Pancreas (tissue), 10 donors: ENCODE data around the gene MRRF. TPM values are rescaled to one million over a fixed set of nuclear protein-coding genes. Genes with fewer than 3 reads are reported as not detected.

Source experiments
- ATAC-seq, 4 donors: fragments of 200-7000 bp; cut with Tn5 transposase; one replicate each; pipeline versions ENCODE4 v1.8.0 to v1.9.1; 2020; ENCODE audit warnings: mild to moderate bottlenecking in 4 of 4, moderate library complexity in 4 of 4
- DNase-seq, 6 donors: peaks; one replicate each; pipeline ENCODE4 v3.0.0-alpha.2; 2020
- FAIRE-seq: peaks from 2 replicates; lab custom pipeline; 2012; peaks lifted over from hg19 to GRCh38; lab: Jason Lieb, UNC
- H3K27ac ChIP-seq, 4 donors: fragments of 200-600 bp; sonication (generic); 1 replicate in 3 of 4; 2 replicates in 1 of 4; pipeline versions ENCODE4 v1.5.0 to v1.8.0; 2020
- H3K27me3 ChIP-seq, 4 donors: fragments of 200-600 bp; one replicate each; pipeline ENCODE4 v1.8.0; 2021
- H3K36me3 ChIP-seq, 3 donors: fragments of 200-600 bp; sonication (generic) in 1 of 3; one replicate each; pipeline versions ENCODE4 v1.5.0 to v1.8.0; 2020 to 2021
- H3K4me1 ChIP-seq, 3 donors: fragments of 200-600 bp; one replicate each; pipeline ENCODE4 v1.8.0; 2021
- H3K4me3 ChIP-seq, 4 donors: fragments of 200-600 bp; sonication (generic) in 2 of 4; one replicate each; pipeline versions ENCODE4 v1.5.0 to v1.8.0; 2020 to 2021
- H3K9me3 ChIP-seq, 4 donors: fragments of 200-600 bp; one replicate each; pipeline ENCODE4 v1.8.0; 2021
- CTCF ChIP-seq, 4 donors: fragments of 200-600 bp; sonication (generic) in 3 of 4; IDR thresholded peaks; one replicate each; pipeline versions ENCODE4 v1.5.0 to v1.8.0; 2021; ENCODE audit warnings: antibody characterized with exemption in 4 of 4
- WGBS, 2 donors: extraction: QIAGEN DNeasy Blood & Tissue Kit; methylation state at CpG; one replicate each; pipeline ENCODE4 v1.1.7; 2013; 5-methylcytosine and 5-hydroxymethylcytosine counted together
- intact Hi-C, 3 donors: fragments of 100-400 bp; cut with DNase I; formaldehyde crosslinking; loops; one replicate each; pipeline versions ENCODE4 v1.11.1 to v1.14.2; 2022
- polyA plus RNA-seq, 2 donors: library from polyadenylated mRNA; stranded (reverse); fragments of 200-250 nt; gene quantifications; one replicate each; pipeline ENCODE4 v1.2.3, GENCODE V29; 2013
- total RNA-seq, 6 donors: library from RNA; stranded (reverse); fragmentation: NEBNext Ultra II Directional in 4 of 6; extraction: Animal tissue kit (Norgen Biotek cat#: 25700) in 4 of 6; gene quantifications; one replicate each; pipeline versions ENCODE4 v1.2.1 to v1.2.4, GENCODE V29; 2021 to 2023
- donor health status: healthy with polysubstance abuse.
- donor health status: DM: no; HTN: no; CAD: no; lungs with moderate emphysema.
- donor health status: DM: no; HTN: no; CAD: no.
- donor health status: control.
- donor health status: control.
- donor health status: Bipolar disorder and iron deficiency.
- donor health status: DM: yes; HTN: yes; CAD: no.
- donor health status: DM: no; HTN: no; CAD: no.
- donor health status: DM: no; HTN: no; CAD: no.
- donor health status: DM: yes; HTN: yes; CAD: no.

The MRRF gene
- total and polyA plus RNA-seq, 8 donors, result 13.0 to 27.8 (median 17.5) TPM

- no peaks in the 10 kb centered on the region for H3K9me3 ChIP-seq
Measured at GRCh38 chr9:122256206-122256605, 8.5 kb upstream of the MRRF start.

GRCh38 chr9:122258886-122259415 lies 5.7 kb upstream of the MRRF start:
- DNase-seq (no peak), ATAC-seq (no peak), FAIRE-seq (no peak)
- TF ChIP-seq CTCF (IDR thresholded peaks at IDR 0.05), result no peak
- Histone ChIP-seq H3K9me3 (no peaks in the 10 kb centered on the region), H3K4me3 (no peak overlapping the region), H3K36me3 (peaks cover 0 to 7% (median 6%) of the 10 kb centered on the region in 3 donors), H3K27me3 (no peaks in the 10 kb centered on the region), H3K4me1 (peaks cover 0 to 21% (median 21%) of the 10 kb centered on the region in 3 donors), H3K27ac (no peak overlapping the region)
- WGBS, 2 donors, result 86 to 92% methylated on average over 2 of the region's 2 CpGs
- intact Hi-C loops, result no loop called here

More at GRCh38 chr9:122256206-122256605, 8.5 kb upstream of the MRRF start:
- H3K4me1 ChIP-seq, result no peaks in the 10 kb centered on the region
- no peak for FAIRE-seq
- DNase-seq, result no peak
- TF ChIP-seq CTCF (IDR thresholded peaks at IDR 0.05), result no peak
- H3K36me3 ChIP-seq, result peaks cover 0 to 14% (median 12%) of the 10 kb centered on the region in 3 donors
- no peak overlapping the region for H3K4me3 ChIP-seq
- intact Hi-C loops, result no loop called here
- no peaks in the 10 kb centered on the region for H3K27me3 ChIP-seq
- no peak for ATAC-seq
- no peak overlapping the region for H3K27ac ChIP-seq
- 89 to 93% methylated on average over 5 of the region's 5 CpGs for WGBS, 2 donors

GRCh38 chr9:122261469-122261881 lies 3.2 kb upstream of the MRRF start:
- H3K27ac ChIP-seq, result peak overlapping the region in 1 of 4 donors; percentile 3
- intact Hi-C loops, result no loop called here
- H3K36me3 ChIP-seq, result peaks cover 0 to 7% (median 6%) of the 10 kb centered on the region in 3 donors
- H3K9me3 ChIP-seq, result no peaks in the 10 kb centered on the region
- FAIRE-seq, result no peak
- 41 to 62% methylated on average over 1 of the region's 1 CpG for WGBS, 2 donors
- no peak for TF ChIP-seq CTCF (IDR thresholded peaks at IDR 0.05)
- H3K4me3 ChIP-seq, result no peak overlapping the region
- no peaks in the 10 kb centered on the region for H3K27me3 ChIP-seq
- H3K4me1 ChIP-seq, result peaks cover 0 to 31% (median 22%) of the 10 kb centered on the region in 3 donors
- peak in 2 of 4 donors; percentile 30 to 36 for ATAC-seq
- peak in 5 of 6 donors; percentile 37 to 60 (median 50) for DNase-seq

GRCh38 chr9:122262073-122262472 lies 2.6 kb upstream of the MRRF start:
- Histone ChIP-seq H3K36me3 (peaks cover 0 to 7% (median 6%) of the 10 kb centered on the region in 3 donors), H3K27ac (peak overlapping the region in 1 of 4 donors; percentile 3), H3K4me3 (no peak overlapping the region), H3K27me3 (no peaks in the 10 kb centered on the region), H3K4me1 (peaks cover 0 to 31% (median 22%) of the 10 kb centered on the region in 3 donors), H3K9me3 (no peaks in the 10 kb centered on the region)
- DNase-seq (no peak), ATAC-seq (no peak), FAIRE-seq (no peak)
- intact Hi-C loops, result no loop called here
- TF ChIP-seq CTCF (IDR thresholded peaks at IDR 0.05), result no peak
- 84 to 91% methylated on average over 1 of the region's 1 CpG for WGBS, 2 donors

GRCh38 chr9:122263699-122264349 lies 858 bp upstream of the MRRF start:
- Histone ChIP-seq H3K27me3 (no peaks in the 10 kb centered on the region), H3K36me3 (peaks cover 0 to 6% (median 5%) of the 10 kb centered on the region in 3 donors), H3K9me3 (no peaks in the 10 kb centered on the region), H3K4me3 (peak overlapping the region; percentile 62 to 82 (median 64)), H3K4me1 (peaks cover 0 to 31% (median 22%) of the 10 kb centered on the region in 3 donors), H3K27ac (peak overlapping the region; percentile 93 to 96 (median 94))
- intact Hi-C loops, result no loop called here
- DNase-seq, result peak in 1 of 6 donors; percentile 4
- peak; percentile 8 to 35 (median 28) for ATAC-seq
- TF ChIP-seq CTCF (IDR thresholded peaks at IDR 0.05), result no peak
- no peak for FAIRE-seq
- WGBS, 2 donors, result 10 to 11% methylated on average over 13 of the region's 13 CpGs
